ENCODE measurements around the gene ADH1A. TPM values are rescaled to one million over a fixed set of nuclear protein-coding genes. Genes with fewer than 3 reads are reported as not detected.

The ADH1A gene
- total and polyA plus RNA-seq, 2 donors from 2014 or later = 0.85 TPM; not detected in 1

Other genes starting within 250 kb of the ADH1A start
- 139 TPM for gene ADH5, start 202.2 kb downstream of the ADH1A start, total RNA-seq
- gene ADH5, start 202.2 kb downstream of the ADH1A start, polyA plus RNA-seq (ENCODE audit: insufficient read depth, low read depth, low replicate concordance) = 270 TPM
- 5.9 TPM for gene ADH4, start 146.7 kb downstream of the ADH1A start, total RNA-seq
- 0.52 TPM for gene ADH4, start 146.7 kb downstream of the ADH1A start, polyA plus RNA-seq (ENCODE audit: insufficient read depth, low read depth, low replicate concordance)
- gene ADH6, start 71.7 kb downstream of the ADH1A start, total RNA-seq = 10.2 TPM
- gene ADH6, start 71.7 kb downstream of the ADH1A start, polyA plus RNA-seq (ENCODE audit: insufficient read depth, low read depth, low replicate concordance) = 39.2 TPM
- 223 TPM for gene ADH1B, start 30.4 kb upstream of the ADH1A start, total RNA-seq
- gene ADH1B, start 30.4 kb upstream of the ADH1A start, polyA plus RNA-seq (ENCODE audit: insufficient read depth, low read depth, low replicate concordance) = 38.6 TPM
- 9.3 TPM for gene ADH1C, start 61.8 kb upstream of the ADH1A start, total RNA-seq
- gene ADH1C, start 61.8 kb upstream of the ADH1A start, polyA plus RNA-seq (ENCODE audit: insufficient read depth, low read depth, low replicate concordance) = 28.1 TPM
- not detected for gene ADH7, start 144.4 kb upstream of the ADH1A start, total RNA-seq
- not detected for gene ADH7, start 144.4 kb upstream of the ADH1A start, polyA plus RNA-seq (ENCODE audit: insufficient read depth, low read depth, low replicate concordance)
- not detected for gene C4orf17, start 220.0 kb upstream of the ADH1A start, total RNA-seq
- not detected for gene C4orf17, start 220.0 kb upstream of the ADH1A start, polyA plus RNA-seq (ENCODE audit: insufficient read depth, low read depth, low replicate concordance)

Data from kidney (tissue), 2 donors.